Upper lobe of right lung (tissue), 1 donor: ENCODE measurements around the gene AIG1. TPM values are rescaled to one million over a fixed set of nuclear protein-coding genes. Genes with fewer than 3 reads are reported as not detected.

ENCODE experiments used
- ATAC-seq: fragments of 200-7000 bp; cut with Tn5 transposase; one replicate; pipeline ENCODE4 v1.9.1; 2020; ENCODE audit warnings: mild to moderate bottlenecking, moderate library complexity
- DNase-seq: peaks from one replicate; pipeline ENCODE4 v3.0.0-alpha.2; 2020
- H3K27ac ChIP-seq: fragments of 200-600 bp; one replicate; pipeline ENCODE4 v1.8.0; 2022
- H3K27me3 ChIP-seq: fragments of 200-600 bp; one replicate; pipeline ENCODE4 v1.8.0; 2022; ENCODE audit warnings: mild to moderate bottlenecking
- H3K36me3 ChIP-seq: fragments of 200-600 bp; one replicate; pipeline ENCODE4 v1.8.0; 2022
- H3K4me1 ChIP-seq: fragments of 200-600 bp; one replicate; pipeline ENCODE4 v1.8.0; 2022
- H3K4me3 ChIP-seq: fragments of 200-600 bp; one replicate; pipeline ENCODE4 v1.8.0; 2022; ENCODE audit warnings: mild to moderate bottlenecking
- H3K9me3 ChIP-seq: fragments of 200-600 bp; one replicate; pipeline ENCODE4 v1.8.0; 2022
- CTCF ChIP-seq: fragments of 200-600 bp; IDR thresholded peaks from one replicate; pipeline ENCODE4 v1.8.0; 2022; ENCODE audit warnings: antibody characterized with exemption
- intact Hi-C: fragments of 100-400 bp; cut with DNase I; formaldehyde crosslinking; loops from one replicate; pipeline ENCODE4 v1.11.0; 2022
- total RNA-seq: library from RNA; stranded (reverse); fragmentation: NEBNext Ultra II Directional; extraction: Animal tissue kit (Norgen Biotek cat#: 25700); gene quantifications from one replicate; pipeline ENCODE4 v1.2.1, GENCODE V29; 2021
- donor health status: DM: no; HTN: yes; CAD: no; lungs with severe emphysema.

Gene AIG1
- total RNA-seq, 1 donor from 2014 or later, result 26.8 TPM

DNA sequence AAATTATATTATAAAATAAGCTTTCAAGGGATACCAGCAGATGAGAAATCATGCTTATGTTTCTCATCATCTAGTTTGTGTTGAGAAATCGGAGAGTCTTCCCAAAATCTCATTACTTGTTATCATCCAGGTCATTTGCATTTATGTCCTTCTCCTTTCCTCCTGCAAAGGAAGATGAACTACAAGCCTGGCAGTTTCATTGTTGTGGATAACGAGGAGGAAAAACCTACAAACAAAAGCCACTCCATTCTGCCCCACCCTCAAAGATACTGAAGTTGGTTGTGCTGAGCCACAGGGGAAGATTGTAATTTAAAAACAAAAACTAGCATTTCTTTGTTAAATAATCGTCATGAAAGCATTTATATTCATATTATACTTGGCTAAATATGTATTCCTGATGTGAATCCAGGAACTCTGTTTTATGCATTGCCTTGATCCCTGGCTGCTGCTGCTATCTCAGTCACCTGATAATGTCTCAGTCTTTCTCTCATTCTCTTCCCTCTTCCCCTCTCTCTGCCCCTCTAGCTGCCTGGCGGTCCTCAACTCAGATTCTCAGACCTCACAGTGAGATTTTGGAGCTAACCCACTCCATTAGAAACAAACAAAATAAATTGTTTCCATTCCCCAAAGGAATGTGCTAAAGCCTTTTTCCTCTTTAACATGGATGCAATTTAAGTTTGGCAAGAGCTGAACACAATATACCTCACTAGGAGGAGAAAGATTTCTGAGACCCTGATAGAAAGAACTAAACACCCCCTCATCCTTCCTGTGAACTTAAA, 204.5 kb downstream of the AIG1 start:
- H3K4me3 ChIP-seq, result no peak overlapping the region
- DNase-seq (no peak), ATAC-seq (no peak)

DNA sequence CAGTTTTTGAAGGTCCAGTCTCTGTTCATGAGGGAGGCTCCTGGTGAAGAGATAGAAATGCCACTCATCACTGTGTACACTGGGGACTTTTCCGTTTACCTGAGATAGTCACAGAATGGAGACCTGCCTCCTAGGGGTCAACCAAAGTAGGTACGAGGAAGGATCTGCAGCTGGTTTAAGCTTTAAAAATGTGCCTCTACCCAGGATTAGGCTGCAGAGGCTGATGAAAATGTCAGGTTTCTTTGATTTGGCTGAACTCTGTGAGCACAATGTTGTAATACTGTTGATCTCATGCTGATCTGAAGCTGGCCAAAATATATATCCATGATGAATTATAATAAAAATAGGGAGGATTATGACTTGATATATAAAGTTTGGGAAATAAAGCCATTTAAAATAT, 207.1 kb downstream of the AIG1 start:
- H3K36me3 ChIP-seq, result no peaks in the 10 kb centered on the region
- DNase-seq (no peak), ATAC-seq (no peak)
- no peak overlapping the region for H3K27ac ChIP-seq
- no peak overlapping the region for H3K4me3 ChIP-seq
- no peaks in the 10 kb centered on the region for H3K27me3 ChIP-seq
- intact Hi-C loops, result no loop called here
- TF ChIP-seq CTCF, result no peak
- no peaks in the 10 kb centered on the region for H3K9me3 ChIP-seq
- no peaks in the 10 kb centered on the region for H3K4me1 ChIP-seq

More for the DNA sequence above, 204.5 kb downstream of the AIG1 start:
- no peaks in the 10 kb centered on the region for H3K36me3 ChIP-seq
- H3K4me1 ChIP-seq, result no peaks in the 10 kb centered on the region
- no peaks in the 10 kb centered on the region for H3K27me3 ChIP-seq
- H3K27ac ChIP-seq, result no peak overlapping the region
- TF ChIP-seq CTCF, result no peak
- intact Hi-C loops, result no loop called here
- no peaks in the 10 kb centered on the region for H3K9me3 ChIP-seq

DNA sequence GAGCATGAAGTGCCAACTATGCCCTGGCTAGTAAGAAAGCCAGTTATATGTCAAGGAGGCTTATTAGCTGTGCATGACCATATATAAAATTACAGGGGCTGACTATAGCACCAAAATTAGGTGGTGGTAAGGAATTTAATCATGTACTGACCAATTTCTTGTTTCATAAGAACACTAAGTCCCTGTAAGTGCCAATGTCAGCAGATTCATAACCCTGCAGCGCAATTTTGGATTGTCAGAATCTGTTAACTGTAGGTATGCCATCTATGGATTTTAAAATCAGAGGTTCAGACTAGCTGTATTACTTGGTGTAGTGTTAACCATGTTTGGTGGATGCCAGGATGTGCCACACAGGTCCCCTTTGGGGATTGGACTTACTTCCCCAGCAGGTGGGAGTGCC, 207.8 kb downstream of the AIG1 start:
- no peak for ATAC-seq
- H3K27me3 ChIP-seq, result no peaks in the 10 kb centered on the region
- H3K27ac ChIP-seq, result no peak overlapping the region
- no peaks in the 10 kb centered on the region for H3K36me3 ChIP-seq
- no peak for DNase-seq
- TF ChIP-seq CTCF, result no peak
- no peaks in the 10 kb centered on the region for H3K9me3 ChIP-seq
- H3K4me1 ChIP-seq, result no peaks in the 10 kb centered on the region
- intact Hi-C loops, result no loop called here
- no peak overlapping the region for H3K4me3 ChIP-seq

GRCh38 chr6:143270026-143270425, 209.3 kb downstream of the AIG1 start:
- DNase-seq (no peak), ATAC-seq (no peak)
- Histone ChIP-seq H3K9me3 (no peaks in the 10 kb centered on the region), H3K4me1 (no peaks in the 10 kb centered on the region), H3K4me3 (no peak overlapping the region), H3K27me3 (no peaks in the 10 kb centered on the region), H3K36me3 (no peaks in the 10 kb centered on the region), H3K27ac (no peak overlapping the region)
- intact Hi-C loops, result no loop called here
- no peak for TF ChIP-seq CTCF

DNA sequence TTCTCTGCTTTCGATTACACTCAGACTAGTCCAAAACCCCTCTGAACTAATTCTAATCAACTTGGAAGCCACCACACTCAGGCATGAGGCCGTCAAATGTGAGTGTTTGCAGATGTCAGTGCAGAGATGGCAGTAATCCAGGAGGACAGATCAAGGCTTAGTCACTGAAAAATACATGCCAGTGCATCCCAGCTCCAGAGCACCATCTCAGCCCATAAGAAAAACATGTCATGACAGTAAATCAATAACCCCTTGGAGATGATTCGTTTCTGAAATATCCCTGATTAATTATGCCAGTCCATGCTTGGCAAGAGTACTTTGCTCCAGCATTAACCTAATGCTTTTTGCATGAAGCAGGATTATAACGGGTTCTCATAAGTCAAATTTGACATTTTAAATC, 210.3 kb downstream of the AIG1 start:
- DNase-seq, result no peak
- Histone ChIP-seq H3K4me3 (no peak overlapping the region), H3K9me3 (no peaks in the 10 kb centered on the region), H3K27ac (no peak overlapping the region), H3K36me3 (no peaks in the 10 kb centered on the region), H3K4me1 (no peaks in the 10 kb centered on the region), H3K27me3 (no peaks in the 10 kb centered on the region)
- ATAC-seq, result no peak
- intact Hi-C loops, result no loop called here
- no peak for TF ChIP-seq CTCF
